A673 (cell line): Measurements from ENCODE around the gene YEATS2.

Source experiments
- CTCF ChIP-seq: fragments of 300-800, 200-600 bp; sonication (generic); conservative IDR thresholded peaks from 2 replicates; pipeline ENCODE4 v1.5.1; 2017; ENCODE audit warnings: low read depth, mild to moderate bottlenecking, antibody characterized with exemption, low read length, moderate library complexity, mixed read lengths
- EZH2 ChIP-seq: fragments of 200-600 bp; sonication (generic); IDR thresholded peaks from 2 replicates; pipeline ENCODE4 v1.6.1; 2017; ENCODE audit warnings: borderline replicate concordance, low read depth, mild to moderate bottlenecking, mixed read lengths, antibody characterized with exemption, low read length; ENCODE audit not compliant: poor library complexity, severe bottlenecking

- no peak for TF ChIP-seq CTCF
- no peak for TF ChIP-seq EZH2
Observed at GRCh38 chr3:183697123-183697609, 431 bp upstream of the YEATS2 start.
